Measurements from ENCODE around the gene UNC5A. TPM values are rescaled to one million over a fixed set of nuclear protein-coding genes. Genes with fewer than 3 reads are reported as not detected.

Gene UNC5A
- polyA plus RNA-seq, 1 of the 3 experiments (the other 2 are of a cell fraction) = 0.46 TPM

- H3K79me2 ChIP-seq (ENCODE audit: insufficient read depth) = no peaks in the 10 kb centered on the region
- H4K20me1 ChIP-seq (ENCODE audit: insufficient read depth) = no peaks in the 10 kb centered on the region
- no peaks in the 10 kb centered on the region for H3K36me3 ChIP-seq (replicated peaks in 1 of 2; ENCODE audit: control insufficient read depth in 1 of 2, insufficient read depth in 2 of 2, low read length in 1 of 2)
- no peak overlapping the region for H3K4me2 ChIP-seq
- peaks cover 0 to 27% of the 10 kb centered on the region in 2 experiments; a peak in 2 of 4 replicates for H3K4me1 ChIP-seq (ENCODE audit: control insufficient read depth in 1 of 2, insufficient read depth in 2 of 2, low read depth in 1 of 2, low read length in 1 of 2)
- no peaks in the 10 kb centered on the region for H3F3A ChIP-seq (replicated peaks; ENCODE audit: insufficient read depth)
- ChIA-PET CTCF (interaction anchor here (0.6 to 4.1 kb wide), 3 partner anchors 21 to 222 kb away, joined by 3 to 19 read pairs (median 3); partner anchors contain the start of gene UNC5A), POLR2A (interaction anchor here (0.7 to 1.1 kb wide), 2 partner anchors 11 to 86 kb away, joined by 3 to 4 read pairs; partner anchors contain the start of gene HK3)
- no peak overlapping the region for H3K27ac ChIP-seq (ENCODE audit: low read depth in 2 of 2, low read length in 1 of 2)
- WGBS (ENCODE audit: low lambda C conversion rate) = 72% methylated on average over 23 of the region's 27 CpGs
- H3K9ac ChIP-seq = no peak overlapping the region
- H2AFZ ChIP-seq (ENCODE audit: low read depth) = no peak overlapping the region
- H3K4me3 ChIP-seq (ENCODE audit: low read depth in 2 of 2, low read length in 1 of 2) = no peak overlapping the region
- TF ChIP-seq TAF1 (IDR thresholded peaks at IDR 0.05; ENCODE audit: borderline replicate concordance, low read depth, low read length) (no peak), YY1 (IDR thresholded peaks at IDR 0.05; ENCODE audit: low read depth) (no peak), NFIC (IDR thresholded peaks at IDR 0.05; ENCODE audit: borderline replicate concordance) (no peak), JUND (IDR thresholded peaks at IDR 0.05) (no peak), ZBTB33 (IDR thresholded peaks at IDR 0.05; ENCODE audit: borderline replicate concordance, low read depth) (no peak), ELF1 (IDR thresholded peaks at IDR 0.05) (no peak), RXRA (IDR thresholded peaks at IDR 0.05; ENCODE audit: borderline replicate concordance, low read depth) (no peak), RFX5 (IDR thresholded peaks at IDR 0.05; ENCODE audit: low read length) (no peak), RAD21 (IDR thresholded peaks at IDR 0.05; ENCODE audit: low read length) (no peak)
- H3K9me3 ChIP-seq = no peaks in the 10 kb centered on the region
- DNase-seq = no peak
- peaks cover 6% of the 10 kb centered on the region; the same call in 1 of the 2 replicates for H3K27me3 ChIP-seq (ENCODE audit: insufficient read depth)
- H3K9me2 ChIP-seq = no peaks in the 10 kb centered on the region
These were observed 77.9 kb downstream of the UNC5A start for GRCh38 chr5:176888016-176888864.

- H3K4me2 ChIP-seq = no peak overlapping the region
- H3K4me1 ChIP-seq (ENCODE audit: control insufficient read depth in 1 of 2, insufficient read depth in 2 of 2, low read depth in 1 of 2, low read length in 1 of 2) = peaks cover 0 to 21% of the 10 kb centered on the region in 2 experiments; a peak in 2 of 4 replicates
- no peaks in the 10 kb centered on the region for H3K36me3 ChIP-seq (replicated peaks in 1 of 2; ENCODE audit: control insufficient read depth in 1 of 2, insufficient read depth in 2 of 2, low read length in 1 of 2)
- no peaks in the 10 kb centered on the region for H4K20me1 ChIP-seq (ENCODE audit: insufficient read depth)
- no peak overlapping the region for H2AFZ ChIP-seq (ENCODE audit: low read depth)
- 44% methylated on average over 1 of the region's 1 CpG for WGBS (ENCODE audit: low lambda C conversion rate)
- no peaks in the 10 kb centered on the region for H3K9me3 ChIP-seq
- no peak overlapping the region for H3K9ac ChIP-seq
- H3K27me3 ChIP-seq (ENCODE audit: insufficient read depth) = peaks cover 6% of the 10 kb centered on the region; the same call in 1 of the 2 replicates
- no peaks in the 10 kb centered on the region for H3K79me2 ChIP-seq (ENCODE audit: insufficient read depth)
- H3K27ac ChIP-seq (ENCODE audit: low read depth in 2 of 2, low read length in 1 of 2) = no peak overlapping the region
- ChIA-PET POLR2A (interaction anchor here (0.7 to 1.1 kb wide), 2 partner anchors 11 to 86 kb away, joined by 3 to 4 read pairs; partner anchors contain the start of gene HK3), CTCF (no interaction called here)
- H3K9me2 ChIP-seq = no peaks in the 10 kb centered on the region
- no peak for TF ChIP-seq MAX (IDR thresholded peaks at IDR 0.05; ENCODE audit: low read depth)
- no peak for TF ChIP-seq YY1 (IDR thresholded peaks at IDR 0.05; ENCODE audit: low read depth)
- no peaks in the 10 kb centered on the region for H3F3A ChIP-seq (replicated peaks; ENCODE audit: insufficient read depth)
- no peak for DNase-seq
- no peak overlapping the region for H3K4me3 ChIP-seq (ENCODE audit: low read depth in 2 of 2, low read length in 1 of 2)
These were observed 78.5 kb downstream of the UNC5A start for GRCh38 chr5:176888865-176889165.
